H7 (cell line): ENCODE measurements around the gene ADAM33. TPM values are rescaled to one million over a fixed set of nuclear protein-coding genes. Genes with fewer than 3 reads are reported as not detected.

Source experiments
- DNase-seq: peaks from one replicate; pipeline ENCODE4 v3.0.0; 2012
- H3K27me3 ChIP-seq: 2 replicates; pipeline ENCODE4 v1.6.0; 2011; ENCODE audit warnings: mild to moderate bottlenecking, low read length; ENCODE audit not compliant: control insufficient read depth, insufficient read depth
- H3K36me3 ChIP-seq: replicated peaks from 2 replicates; pipeline ENCODE4 v1.5.1; 2011; ENCODE audit warnings: low read length; ENCODE audit not compliant: control insufficient read depth, insufficient read depth
- H3K4me3 ChIP-seq: 2 replicates; pipeline ENCODE4 v1.5.1; 2011; ENCODE audit warnings: low read depth, mild to moderate bottlenecking, control low read depth, low read length, moderate library complexity; ENCODE audit not compliant: insufficient read depth
- total RNA-seq: library from RNA; depleted of rRNA; stranded (reverse); fragments of >200 nt; shearing (Covaris generic); gene quantifications from 2 replicates; pipeline ENCODE4 v1.2.3, GENCODE V29; 2014; rRNA removed

The ADAM33 gene
- total RNA-seq, 1 experiment from 2014 or later = 3.3 TPM

- DNase-seq = no peak
- Histone ChIP-seq H3K27me3 (no peaks in the 10 kb centered on the region), H3K4me3 (no peak overlapping the region), H3K36me3 (no peaks in the 10 kb centered on the region)
Measured at GRCh38 chr20:3640259-3640658, 41.6 kb downstream of the ADAM33 start.

- H3K4me3 ChIP-seq = no peak overlapping the region
- no peaks in the 10 kb centered on the region for H3K36me3 ChIP-seq
- no peak for DNase-seq
- H3K27me3 ChIP-seq = no peaks in the 10 kb centered on the region
Measured at GRCh38 chr20:3635346-3635745, 46.5 kb downstream of the ADAM33 start.

GRCh38 chr20:3633913-3634478 is 47.8 kb downstream of the ADAM33 start:
- H3K4me3 ChIP-seq = no peak overlapping the region
- no peaks in the 10 kb centered on the region for H3K27me3 ChIP-seq
- no peaks in the 10 kb centered on the region for H3K36me3 ChIP-seq
- no peak for DNase-seq

GRCh38 chr20:3632311-3633004 is 49.4 kb downstream of the ADAM33 start:
- no peaks in the 10 kb centered on the region; the same call in 1 of the 2 replicates for H3K36me3 ChIP-seq
- H3K4me3 ChIP-seq = no peak overlapping the region
- DNase-seq = no peak
- H3K27me3 ChIP-seq = no peaks in the 10 kb centered on the region

- Histone ChIP-seq H3K36me3 (no peaks in the 10 kb centered on the region; the same call in 1 of the 2 replicates), H3K4me3 (no peak overlapping the region), H3K27me3 (no peaks in the 10 kb centered on the region)
- DNase-seq = no peak
Measured at GRCh38 chr20:3631534-3631933, 50.3 kb downstream of the ADAM33 start.

- no peak overlapping the region for H3K4me3 ChIP-seq
- no peaks in the 10 kb centered on the region for H3K27me3 ChIP-seq
- DNase-seq = no peak
- no peaks in the 10 kb centered on the region; the same call in 1 of the 2 replicates for H3K36me3 ChIP-seq
Measured at GRCh38 chr20:3630429-3630828, 51.4 kb downstream of the ADAM33 start.

GRCh38 chr20:3629893-3630292 is 51.9 kb downstream of the ADAM33 start:
- Histone ChIP-seq H3K36me3 (no peaks in the 10 kb centered on the region; the same call in 1 of the 2 replicates), H3K4me3 (no peak overlapping the region), H3K27me3 (no peaks in the 10 kb centered on the region)
- DNase-seq = no peak

GRCh38 chr20:3628502-3629314 is 53.1 kb downstream of the ADAM33 start:
- DNase-seq = no peak
- no peaks in the 10 kb centered on the region for H3K27me3 ChIP-seq
- no peak overlapping the region for H3K4me3 ChIP-seq
- no peaks in the 10 kb centered on the region; the same call in 1 of the 2 replicates for H3K36me3 ChIP-seq

- H3K27me3 ChIP-seq = no peaks in the 10 kb centered on the region
- no peaks in the 10 kb centered on the region; the same call in 1 of the 2 replicates for H3K36me3 ChIP-seq
- no peak for DNase-seq
- H3K4me3 ChIP-seq = no peak overlapping the region
Measured at GRCh38 chr20:3627476-3627875, 54.3 kb downstream of the ADAM33 start.

- no peaks in the 10 kb centered on the region for H3K27me3 ChIP-seq
- no peaks in the 10 kb centered on the region for H3K36me3 ChIP-seq
- DNase-seq = no peak
- H3K4me3 ChIP-seq = no peak overlapping the region
Measured at GRCh38 chr20:3622406-3622805, 59.4 kb downstream of the ADAM33 start.

GRCh38 chr20:3621111-3621510 is 60.7 kb downstream of the ADAM33 start:
- no peak overlapping the region for H3K4me3 ChIP-seq
- H3K27me3 ChIP-seq = no peaks in the 10 kb centered on the region
- peak; percentile 71 for DNase-seq
- no peaks in the 10 kb centered on the region for H3K36me3 ChIP-seq

Other genes with a start within 250 kb of the ADAM33 start
- gene ATRN, start 211.0 kb downstream of the ADAM33 start, total RNA-seq = 11.5 and 15.1 TPM in 2 replicates
- gene GFRA4, start 18.6 kb downstream of the ADAM33 start, total RNA-seq = not detected in 2 replicates
- gene SIGLEC1, start 30.6 kb upstream of the ADAM33 start, total RNA-seq = not detected in 2 replicates
- gene HSPA12B, start 50.7 kb upstream of the ADAM33 start, total RNA-seq = 0.97 and 2.4 TPM in 2 replicates
- 90.8 and 107 TPM in 2 replicates for gene ADISSP, start 85.7 kb upstream of the ADAM33 start, total RNA-seq
- 0.11 and 0.94 TPM in 2 replicates for gene SPEF1, start 99.4 kb upstream of the ADAM33 start, total RNA-seq
- gene CENPB, start 104.7 kb upstream of the ADAM33 start, total RNA-seq = 57.7 and 74.5 TPM in 2 replicates
- gene CDC25B, start 114.3 kb upstream of the ADAM33 start, total RNA-seq = 30.7 and 32.6 TPM in 2 replicates
- gene AP5S1, start 138.5 kb upstream of the ADAM33 start, total RNA-seq = 3.1 and 4.4 TPM in 2 replicates
- gene MAVS, start 164.8 kb upstream of the ADAM33 start, total RNA-seq = 10.6 and 11.9 TPM in 2 replicates
- gene PANK2, start 207.4 kb upstream of the ADAM33 start, total RNA-seq = 46.8 and 61.5 TPM in 2 replicates